GM21367 (cell line): ENCODE data around the gene PRAMEF10.
"Not testable (repeated sequence)": the region's sequence is repeated elsewhere in the genome, so short reads cannot be mapped to it uniquely, and the experiment has no call there.

Experiments
- ATAC-seq: cut with Tn5 transposase; IDR thresholded peaks from one replicate; pipeline ENCODE4 v1.9.1; 2021; ENCODE audit not compliant: unreplicated experiment

PRAMEF10 gene, protein sequence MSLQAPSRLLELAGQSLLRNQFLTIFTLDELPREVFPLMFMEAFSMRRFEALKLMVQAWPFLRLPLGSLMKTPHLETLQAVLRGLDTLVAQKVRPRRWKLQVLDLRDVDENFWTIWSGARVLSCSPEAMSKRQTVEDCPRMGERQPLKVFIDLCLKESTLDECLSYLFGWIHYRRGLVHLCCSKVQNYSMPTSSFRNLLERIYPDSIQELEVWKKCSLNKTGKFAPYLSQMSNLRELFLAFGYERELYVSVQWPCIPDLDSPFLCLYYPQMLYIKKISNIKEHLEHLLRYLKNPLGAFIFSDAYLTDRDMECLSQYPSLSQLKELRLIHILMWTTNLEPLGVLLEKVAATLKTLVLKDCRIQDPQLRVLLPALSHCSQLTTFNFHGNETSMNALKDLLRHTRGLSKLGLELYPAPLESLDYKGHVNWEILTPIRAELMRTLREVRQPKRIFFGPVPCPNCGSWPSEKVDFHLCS

DNA sequence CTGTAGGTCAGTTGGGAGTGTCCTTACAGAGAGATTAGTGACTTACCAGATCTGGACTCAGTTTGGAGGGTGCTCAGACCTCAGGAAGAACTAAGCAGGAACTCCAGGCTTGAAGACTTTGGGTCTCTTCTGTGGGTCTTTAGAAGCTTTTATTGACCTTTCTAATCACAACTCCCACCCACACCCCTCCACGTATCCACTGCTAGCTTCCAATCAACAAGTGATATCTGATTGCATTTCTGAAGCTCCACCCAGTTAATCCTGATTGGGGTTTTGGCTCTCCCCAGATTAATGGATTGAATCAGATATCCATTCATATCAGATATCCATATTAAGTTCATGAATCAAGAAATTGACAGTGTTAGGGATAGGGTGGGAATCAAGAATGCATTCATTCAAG lies at the start of gene PRAMEF10:
Gene PRAMEF10, minus strand, starts transcription at position 101 of the 400 bp plus-strand sequence. CDS start 2,423 bp downstream, outside the sequence.
- ATAC-seq = not testable (repeated sequence)

- ATAC-seq = not testable (repeated sequence)
These were observed 49.4 kb upstream of the PRAMEF10 start, which contains the start of gene PRAMEF6 for GRCh38 chr1:12947480-12947879. PRAMEF6 (minus strand) TSS chr1:12947580; CDS start chr1:12942518, 5,062 bp downstream.

- not testable (repeated sequence) for ATAC-seq
These were observed 26.3 kb upstream of the PRAMEF10 start for GRCh38 chr1:12924368-12924767.

GRCh38 chr1:12921749-12922148 lies 23.7 kb upstream of the PRAMEF10 start:
- ATAC-seq = not testable (repeated sequence)

GRCh38 chr1:12916310-12916709 lies 18.2 kb upstream of the PRAMEF10 start, which contains the start of gene PRAMEF7:
PRAMEF7 (plus strand) TSS chr1:12916610; CDS start chr1:12917693, 1,083 bp downstream.
- not testable (repeated sequence) for ATAC-seq

DNA sequence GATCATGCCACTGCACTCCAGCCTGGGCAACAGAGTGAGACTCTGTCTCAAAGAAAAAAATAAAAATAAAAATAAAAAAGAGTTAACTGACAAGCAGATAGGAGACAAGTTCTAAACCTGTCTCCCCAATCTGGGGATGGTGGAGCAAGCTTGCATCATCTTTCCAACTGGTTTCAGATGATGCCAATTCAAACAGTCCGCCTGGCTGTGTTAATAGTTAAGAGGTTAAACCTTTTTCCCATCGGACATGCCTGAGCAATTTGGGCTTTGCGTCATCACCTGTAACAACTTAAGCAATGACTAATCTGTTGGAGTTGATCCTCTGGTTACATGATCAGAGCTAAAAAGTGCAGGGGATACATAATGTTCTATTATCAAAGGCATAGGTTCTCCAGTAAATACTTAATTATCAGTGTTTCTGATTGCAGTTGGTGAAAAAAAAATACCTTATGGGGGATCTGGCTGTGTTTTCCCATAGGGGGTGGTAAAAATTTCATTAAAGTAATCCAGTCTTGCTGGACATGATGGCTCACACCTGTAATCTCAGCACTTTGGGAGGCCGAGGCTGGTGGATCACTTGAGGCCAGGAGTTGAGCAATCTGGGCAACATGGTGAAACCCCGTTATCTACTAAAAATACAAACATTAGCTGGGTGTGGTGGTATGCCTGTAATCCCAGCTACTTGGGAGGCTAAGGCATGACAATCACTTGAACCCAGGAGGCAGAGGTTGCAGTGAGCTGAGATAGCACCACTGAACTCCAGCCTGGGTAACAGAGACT lies 5.9 kb upstream of the PRAMEF10 start:
- ATAC-seq = not testable (repeated sequence)

- ATAC-seq = not testable (repeated sequence)
These were observed 1.1 kb upstream of the PRAMEF10 start for GRCh38 chr1:12899186-12899585.

DNA sequence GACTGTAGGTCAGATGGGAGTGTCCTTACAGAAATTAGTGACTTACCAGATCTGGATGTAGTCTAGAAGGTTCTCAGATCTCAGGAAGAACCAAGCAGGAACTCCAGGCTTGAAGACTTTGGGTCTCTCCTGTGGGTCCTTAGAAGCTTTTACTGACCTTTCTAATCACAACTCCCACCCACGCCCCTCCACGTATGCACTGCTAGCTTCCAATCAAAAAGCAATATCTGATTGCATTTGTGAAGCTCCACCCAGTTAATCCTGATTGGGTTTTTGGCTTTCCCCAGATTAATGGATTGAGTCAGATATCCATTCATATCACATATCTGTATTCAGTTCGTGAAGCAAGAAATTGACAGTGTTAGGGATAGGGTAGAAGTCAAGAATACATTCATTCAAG lies 12.0 kb downstream of the PRAMEF10 start, which contains the start of gene PRAMEF4:
Gene PRAMEF4, minus strand, starts transcription at position 101 of the 400 bp plus-strand sequence. CDS start 2,807 bp downstream, outside the sequence.
- ATAC-seq = not testable (repeated sequence)

GRCh38 chr1:12878453-12878852 lies 19.6 kb downstream of the PRAMEF10 start:
- not testable (repeated sequence) for ATAC-seq

DNA sequence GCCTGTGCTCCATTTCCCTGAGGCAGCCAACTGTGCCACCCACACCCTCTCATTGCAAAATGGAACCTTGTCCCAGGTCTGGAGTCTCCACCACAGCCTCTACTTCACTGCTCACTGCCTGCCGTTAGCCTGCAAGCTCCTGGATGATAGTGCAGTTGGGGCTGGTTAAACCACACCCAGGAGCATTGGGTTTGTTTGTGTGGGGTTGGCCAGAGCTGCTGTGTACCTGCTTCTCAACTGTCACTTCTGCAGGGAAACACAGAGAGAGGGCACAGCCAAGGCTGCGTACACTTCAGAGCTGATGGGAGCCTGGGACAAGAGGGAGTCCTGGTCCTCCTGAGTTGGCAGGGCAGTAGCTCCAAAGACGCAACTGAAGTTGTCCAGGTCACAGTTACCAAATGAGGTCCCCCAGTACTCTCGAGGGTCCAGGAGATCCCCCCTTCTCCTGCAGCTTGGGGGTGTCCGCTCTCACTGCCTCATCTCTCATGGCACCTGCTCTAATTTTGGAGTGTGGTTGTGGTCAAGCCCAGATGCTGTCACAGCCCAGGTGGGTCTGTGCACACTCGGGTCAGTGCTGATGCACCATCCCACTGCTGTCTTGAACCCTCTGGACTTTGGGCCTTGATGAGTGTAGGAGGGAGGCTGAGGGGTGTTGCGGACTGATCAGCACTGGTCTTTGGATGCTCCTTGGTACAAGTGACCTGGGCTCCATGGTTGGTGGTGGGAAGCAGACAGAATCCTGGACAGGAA lies 34.8 kb downstream of the PRAMEF10 start:
- ATAC-seq = not testable (repeated sequence)

- ATAC-seq = not testable (repeated sequence)
These were observed 41.3 kb downstream of the PRAMEF10 start, which contains the start of gene PRAMEF2 for GRCh38 chr1:12856786-12857185. PRAMEF2 (plus strand) TSS chr1:12857086; CDS start chr1:12859010, 1,924 bp downstream.

DNA sequence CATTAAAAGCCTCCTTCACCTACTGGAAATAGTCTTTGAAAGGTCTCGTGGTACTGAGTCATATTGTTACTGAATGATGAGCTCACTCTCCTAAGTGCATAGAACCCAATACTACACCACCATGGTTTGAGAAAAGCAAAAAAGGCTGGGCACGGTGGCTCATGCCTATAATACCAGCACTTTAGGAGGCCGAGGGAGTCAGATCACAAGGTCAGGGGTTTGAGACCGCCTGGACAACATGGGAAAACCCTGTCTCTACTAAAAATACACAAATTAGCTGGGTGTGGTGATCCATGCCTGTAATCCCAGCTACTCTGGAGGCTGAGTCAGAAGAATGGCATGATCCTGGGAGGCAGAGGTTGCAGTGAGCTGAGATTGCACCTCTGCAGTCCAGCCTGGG lies 46.3 kb downstream of the PRAMEF10 start:
- ATAC-seq = no peak

- not testable (repeated sequence) for ATAC-seq
These were observed 49.5 kb downstream of the PRAMEF10 start, which contains the start of gene HNRNPCL1 for GRCh38 chr1:12848620-12849019. HNRNPCL1 (minus strand) TSS chr1:12848720; CDS start chr1:12848289, 431 bp downstream.
